Limb (tissue), 2 donors: Measurements from ENCODE around the gene FOXB2.

Source experiments
- DNase-seq, 2 donors: peaks; one replicate each; pipeline ENCODE4 v3.0.0-alpha.2; 2016; ENCODE audit errors: extremely low spot score in 2 of 2

Gene FOXB2

GRCh38 chr9:77063645-77064285 lies 44.3 kb downstream of the FOXB2 start:
- no peak for DNase-seq

- no peak for DNase-seq
Measured at GRCh38 chr9:77066388-77066787, 46.9 kb downstream of the FOXB2 start.
